AG04450 (cell line): ENCODE measurements around the gene BIK. TPM values are rescaled to one million over a fixed set of nuclear protein-coding genes. Genes with fewer than 3 reads are reported as not detected.
A peak's percentile ranks its signal among the peaks of the same experiment; 100 is the strongest.

Experiments
- CTCF ChIA-PET: fragments of 300-600, 350-600 bp; formaldehyde crosslinking; extraction: SDS; loops from one replicate; lab custom pipeline; 2022; ENCODE audit warnings: antibody characterized with exemption, inconsistent platforms; lab: Charles Lee
- POLR2A ChIA-PET: fragments of 350-600 bp; formaldehyde crosslinking; extraction: SDS; loops from one replicate; lab custom pipeline; 2021; ENCODE audit warnings: antibody characterized with exemption, inconsistent platforms; lab: Yijun Ruan, JAX
- DNase-seq: peaks from one replicate; pipeline ENCODE4 v3.0.0-alpha.2; 2011; ENCODE audit warnings: low read depth, low spot score
- H3K27ac ChIP-seq: one replicate; pipeline ENCODE4 v1.5.1; 2012; ENCODE audit warnings: low read depth, low read length, control low read depth
- H3K27me3 ChIP-seq: one replicate; pipeline ENCODE4 v1.6.0; 2012; ENCODE audit warnings: low read length; ENCODE audit not compliant: control insufficient read depth, insufficient read depth
- H3K4me3 ChIP-seq: 2 replicates; pipeline ENCODE4 v1.5.1; 2011; ENCODE audit warnings: mild to moderate bottlenecking, low read depth, low read length, control low read depth
- H3K9me3 ChIP-seq: 2 replicates; pipeline ENCODE4 v1.5.1; 2012; ENCODE audit warnings: low read length; ENCODE audit not compliant: control insufficient read depth, insufficient read depth
- CTCF ChIP-seq: IDR thresholded peaks from 2 replicates; pipeline ENCODE4 v1.5.1; 2011; ENCODE audit warnings: low read depth, low read length, control low read depth, inconsistent platforms
- polyA plus RNA-seq: library from polyadenylated mRNA; depleted of rRNA; stranded (reverse); fragments of >200 nt; gene quantifications from 2 replicates; pipeline ENCODE4 v1.2.3, GENCODE V29; 2011

BIK gene
- polyA plus RNA-seq, 1 experiment = not detected

GRCh38 chr22:43131773-43132501 lies 21.4 kb downstream of the BIK start:
- POLR2A ChIA-PET = no interaction called here
- H3K27me3 ChIP-seq = no peaks in the 10 kb centered on the region
- no peak for DNase-seq
- no peak overlapping the region for H3K27ac ChIP-seq
- CTCF ChIA-PET = no interaction called here
- no peak for TF ChIP-seq CTCF
- no peaks in the 10 kb centered on the region for H3K9me3 ChIP-seq
- no peak overlapping the region for H3K4me3 ChIP-seq

GRCh38 chr22:43133401-43133800 lies 22.9 kb downstream of the BIK start:
- CTCF ChIA-PET = no interaction called here

GRCh38 chr22:43134553-43134952 lies 24.0 kb downstream of the BIK start:
- ChIA-PET POLR2A (interaction anchor here (0.7 kb wide), 1 partner anchor 488 kb away, joined by 5 read pairs; no protein-coding TSS in a partner anchor), CTCF (no interaction called here)
- no peak for DNase-seq

More at GRCh38 chr22:43133401-43133800, 22.9 kb downstream of the BIK start:
- DNase-seq = no peak
- TF ChIP-seq CTCF = no peak
- H3K27me3 ChIP-seq = no peaks in the 10 kb centered on the region
- H3K4me3 ChIP-seq = no peak overlapping the region
- POLR2A ChIA-PET = no interaction called here
- H3K27ac ChIP-seq = no peak overlapping the region
- no peaks in the 10 kb centered on the region for H3K9me3 ChIP-seq

GRCh38 chr22:43135565-43135964 lies 25.0 kb downstream of the BIK start:
- ChIA-PET CTCF (no interaction called here), POLR2A (no interaction called here)
- Histone ChIP-seq H3K27me3 (no peaks in the 10 kb centered on the region), H3K27ac (no peak overlapping the region), H3K9me3 (no peaks in the 10 kb centered on the region), H3K4me3 (no peak overlapping the region)
- no peak for TF ChIP-seq CTCF
- no peak for DNase-seq

More at GRCh38 chr22:43134553-43134952, 24.0 kb downstream of the BIK start:
- no peaks in the 10 kb centered on the region for H3K27me3 ChIP-seq
- H3K9me3 ChIP-seq = no peaks in the 10 kb centered on the region
- no peak overlapping the region for H3K27ac ChIP-seq
- no peak for TF ChIP-seq CTCF
- H3K4me3 ChIP-seq = no peak overlapping the region

- ChIA-PET CTCF (no interaction called here), POLR2A (no interaction called here)
- TF ChIP-seq CTCF = peak; percentile 59
- H3K27me3 ChIP-seq = no peaks in the 10 kb centered on the region
- no peak for DNase-seq
- H3K4me3 ChIP-seq = no peak overlapping the region
- H3K9me3 ChIP-seq = no peaks in the 10 kb centered on the region
- no peak overlapping the region for H3K27ac ChIP-seq
These were observed 25.7 kb downstream of the BIK start for GRCh38 chr22:43136255-43136654.
